ENCODE measurements around the gene EXOSC7.

- no peak for TF ChIP-seq EZH2phosphoT487 (IDR thresholded peaks at IDR 0.05; ENCODE audit: insufficient read depth, low read depth)
- no peak for TF ChIP-seq EZH2 (IDR thresholded peaks at IDR 0.05; ENCODE audit: insufficient read depth, poor library complexity, severe bottlenecking)
Observed at GRCh38 chr3:44983484-44983941, 7.5 kb downstream of the EXOSC7 start.

Data from GM23248 (cell line).